Skeletal muscle satellite cell (primary cell): ENCODE measurements around the gene ITPRIPL1.

ENCODE experiments used
- H3K27me3 ChIP-seq: 2 replicates; pipeline ENCODE4 v1.7.0; 2013; ENCODE audit warnings: low read length; ENCODE audit not compliant: control insufficient read depth, insufficient read depth
- H3K36me3 ChIP-seq: 2 replicates; pipeline ENCODE4 v1.7.0; 2013; ENCODE audit warnings: mild to moderate bottlenecking, control low read depth, low read length; ENCODE audit not compliant: insufficient read depth
- H3K4me1 ChIP-seq: 2 replicates; pipeline ENCODE4 v1.7.0; 2013; ENCODE audit warnings: low read length; ENCODE audit not compliant: control insufficient read depth, insufficient read depth
- H3K4me2 ChIP-seq: 2 replicates; pipeline ENCODE4 v1.7.0; 2013; ENCODE audit warnings: mild to moderate bottlenecking, low read length
- H3K4me3 ChIP-seq: 2 replicates; pipeline ENCODE4 v1.7.0; 2013; ENCODE audit warnings: low read length
- H3K9ac ChIP-seq: 2 replicates; pipeline ENCODE4 v1.7.0; 2013; ENCODE audit warnings: mild to moderate bottlenecking, low read depth, low read length, moderate library complexity
- H3K9me3 ChIP-seq: replicated peaks from 2 replicates; pipeline ENCODE4 v1.7.0; 2013; ENCODE audit warnings: mild to moderate bottlenecking, control low read depth, low read length

The ITPRIPL1 gene

GRCh38 chr2:96361751-96362150, 36.6 kb downstream of the ITPRIPL1 start:
- Histone ChIP-seq H3K9ac (no peak overlapping the region), H3K4me3 (no peak overlapping the region), H3K36me3 (peaks cover 26% of the 10 kb centered on the region), H3K4me2 (no peak overlapping the region), H3K9me3 (no peaks in the 10 kb centered on the region), H3K4me1 (no peaks in the 10 kb centered on the region), H3K27me3 (no peaks in the 10 kb centered on the region)

GRCh38 chr2:96369186-96369585, 44.1 kb downstream of the ITPRIPL1 start:
- Histone ChIP-seq H3K36me3 (peaks cover 43% of the 10 kb centered on the region), H3K9ac (no peak overlapping the region)

GRCh38 chr2:96374211-96374951, 49.3 kb downstream of the ITPRIPL1 start:
- Histone ChIP-seq H3K4me2 (no peak overlapping the region), H3K36me3 (peaks cover 9% of the 10 kb centered on the region), H3K9me3 (no peaks in the 10 kb centered on the region), H3K4me3 (no peak overlapping the region), H3K27me3 (no peaks in the 10 kb centered on the region), H3K4me1 (no peaks in the 10 kb centered on the region), H3K9ac (no peak overlapping the region)

More at GRCh38 chr2:96369186-96369585, 44.1 kb downstream of the ITPRIPL1 start:
- no peaks in the 10 kb centered on the region for H3K27me3 ChIP-seq
- no peak overlapping the region for H3K4me3 ChIP-seq
- no peak overlapping the region for H3K4me2 ChIP-seq
- H3K9me3 ChIP-seq, result no peaks in the 10 kb centered on the region
- no peaks in the 10 kb centered on the region for H3K4me1 ChIP-seq
